NCI-H345 (cell line): Measurements from ENCODE around the gene GOPC.

Source experiments
- DNase-seq: peaks from one replicate; lab custom pipeline; 2025; lab: John Stamatoyannopoulos, UW

Gene GOPC

GRCh38 chr6:117595099-117595923, 7.0 kb downstream of the GOPC start:
- DNase-seq = no peak

GRCh38 chr6:117592983-117593759, 9.1 kb downstream of the GOPC start:
- DNase-seq = no peak

DNA sequence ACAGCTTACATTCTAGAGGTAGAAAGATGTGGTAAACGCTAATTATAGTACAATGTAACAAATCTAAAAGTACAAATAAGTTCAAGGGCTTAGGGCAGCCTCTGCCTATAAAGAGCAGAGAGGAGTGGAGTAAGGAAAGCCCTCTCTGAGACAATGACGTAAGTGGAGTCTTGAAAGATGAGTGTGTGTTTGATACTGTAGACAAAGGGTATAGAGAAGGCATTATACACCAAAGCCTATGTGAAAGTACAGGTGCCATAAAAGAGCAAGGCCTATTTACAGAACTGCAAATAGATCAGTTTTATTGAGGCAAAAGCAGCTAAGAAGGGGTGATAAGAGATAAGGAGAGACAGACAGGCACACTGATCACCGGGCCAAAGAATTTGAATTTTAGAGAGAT, 10.9 kb downstream of the GOPC start:
- DNase-seq = no peak

DNA sequence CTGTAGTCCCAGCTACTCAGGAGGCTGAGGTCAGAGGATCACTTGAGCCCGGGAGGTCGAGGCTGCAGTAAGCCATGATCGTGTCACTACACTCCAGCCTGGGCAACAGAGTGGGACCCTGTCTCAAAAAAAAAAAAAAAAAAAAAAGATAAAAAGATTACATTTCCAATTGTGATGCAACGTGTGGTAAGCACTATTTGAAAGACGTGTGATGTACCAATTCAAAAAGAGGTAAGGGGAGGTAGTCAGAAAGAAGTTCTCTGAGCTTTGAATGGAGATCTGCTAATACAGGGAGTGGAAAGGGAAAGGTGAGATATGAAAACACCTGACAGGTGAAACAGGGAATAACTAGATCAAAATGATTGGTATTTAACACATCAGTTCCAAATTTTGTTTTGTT, 11.9 kb downstream of the GOPC start:
- no peak for DNase-seq

DNA sequence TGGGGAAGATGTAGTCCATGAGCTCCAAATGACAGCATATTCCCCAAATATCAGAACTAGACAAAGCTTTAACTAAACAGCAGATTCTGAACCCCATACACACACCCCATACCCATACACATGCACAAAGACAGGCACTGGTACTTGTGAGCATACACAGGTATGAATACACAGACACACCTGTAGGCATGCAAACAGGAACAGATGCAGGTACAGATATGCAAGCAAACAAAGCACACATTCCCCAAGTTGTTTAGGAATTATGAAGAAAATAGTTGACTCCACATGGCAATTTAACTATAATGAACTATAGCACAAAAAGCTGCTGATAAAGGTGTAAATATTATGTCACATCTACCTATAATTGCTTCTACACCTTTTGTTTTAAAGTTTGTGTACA, 16.7 kb downstream of the GOPC start:
- DNase-seq = no peak

GRCh38 chr6:117574198-117574597, 28.1 kb downstream of the GOPC start:
- no peak for DNase-seq

- DNase-seq = no peak
Observed at GRCh38 chr6:117573006-117573680, 29.2 kb downstream of the GOPC start.

GRCh38 chr6:117568831-117569410, 33.4 kb downstream of the GOPC start:
- DNase-seq = no peak

DNA sequence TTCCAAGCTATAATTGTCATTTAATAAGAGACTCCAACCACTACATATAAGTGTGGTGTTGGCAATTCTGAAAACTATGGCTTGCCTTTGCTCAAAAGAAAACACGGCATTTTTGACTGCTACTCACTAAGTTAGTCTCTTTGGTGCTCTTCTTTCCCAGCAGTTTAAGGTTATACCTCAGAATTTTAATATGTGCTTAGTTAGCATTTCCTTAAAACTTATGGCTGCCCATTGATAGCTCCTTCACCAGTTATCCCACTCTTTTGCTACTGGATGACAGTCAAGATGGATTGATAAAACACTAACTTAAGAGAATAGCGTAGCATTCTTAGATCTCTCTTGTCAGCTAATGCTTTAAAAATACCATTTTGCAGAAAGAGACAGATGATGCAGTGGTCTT, 34.1 kb downstream of the GOPC start:
- DNase-seq = no peak

- DNase-seq = no peak
Observed at GRCh38 chr6:117564681-117565080, 37.6 kb downstream of the GOPC start.

DNA sequence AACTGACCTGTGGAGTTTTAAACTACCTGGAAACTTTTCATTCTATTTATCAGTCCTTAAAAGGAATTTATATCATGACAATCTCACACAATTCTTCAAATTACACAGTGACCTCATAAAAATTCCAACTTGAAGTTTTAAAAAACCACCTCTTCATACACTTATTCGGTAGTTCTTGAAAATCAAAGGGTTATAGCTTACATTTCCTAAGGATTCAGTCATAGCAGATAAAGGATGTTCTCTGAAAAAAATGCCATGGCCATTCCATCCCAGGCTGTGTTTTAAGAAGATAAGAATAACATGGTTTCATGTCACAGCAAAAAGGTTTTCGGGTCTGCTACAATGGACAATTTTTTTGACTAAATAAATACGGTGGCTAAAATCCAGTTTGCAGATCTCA, 41.2 kb downstream of the GOPC start:
- no peak for DNase-seq

- no peak for DNase-seq
Observed at GRCh38 chr6:117559299-117559698, 43.0 kb downstream of the GOPC start.

GRCh38 chr6:117558818-117559217, 43.5 kb downstream of the GOPC start:
- peak; percentile 15 for DNase-seq

DNA sequence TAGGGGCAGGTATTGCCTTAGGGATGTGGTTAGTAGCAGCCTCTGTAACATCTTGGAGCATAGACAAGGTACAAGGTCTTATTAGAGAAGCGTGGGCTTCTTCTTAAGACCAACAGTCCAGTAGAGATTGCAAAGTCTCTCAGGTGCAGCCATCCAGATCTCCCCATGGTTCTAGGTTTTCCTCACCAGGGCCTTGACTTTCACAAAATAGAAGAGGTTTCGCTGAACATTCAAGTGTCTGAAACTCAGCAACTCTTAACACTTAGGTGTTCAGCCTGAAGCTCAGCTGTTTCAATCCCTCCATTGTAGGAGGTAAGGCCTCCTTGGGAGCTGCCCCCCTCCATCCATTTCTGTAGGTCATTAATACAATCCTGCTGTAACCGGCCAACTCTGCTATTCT, 44.4 kb downstream of the GOPC start:
- DNase-seq = no peak

DNA sequence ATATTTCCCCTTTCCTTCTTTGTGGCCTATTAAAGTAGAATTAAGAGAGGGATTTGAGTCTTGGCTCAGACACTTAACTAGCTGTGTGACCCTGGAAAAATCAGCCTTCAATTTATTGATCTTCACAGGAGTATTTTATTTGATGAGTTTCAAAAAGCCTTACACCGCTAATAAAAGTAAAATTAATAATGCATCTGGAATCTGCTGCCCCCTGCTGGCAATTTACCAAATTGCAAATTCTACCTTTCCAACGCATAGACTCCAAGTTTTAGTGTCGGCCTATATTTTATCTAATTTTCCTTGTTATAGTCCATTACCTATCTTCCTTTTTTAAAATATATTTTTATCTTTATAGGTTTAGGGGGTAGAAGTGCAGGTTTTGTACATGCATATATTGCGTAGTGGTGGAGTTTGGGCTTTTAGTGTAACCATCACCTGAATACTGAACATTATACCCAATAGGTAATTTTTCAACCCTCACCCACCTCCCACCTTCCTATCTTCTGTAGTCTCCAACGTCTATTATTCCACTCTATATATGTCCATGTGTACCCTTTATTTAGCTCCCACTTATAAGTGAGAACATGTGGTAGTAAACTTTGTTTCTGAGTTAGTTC, 46.3 kb downstream of the GOPC start:
- peak; percentile 38 for DNase-seq

DNA sequence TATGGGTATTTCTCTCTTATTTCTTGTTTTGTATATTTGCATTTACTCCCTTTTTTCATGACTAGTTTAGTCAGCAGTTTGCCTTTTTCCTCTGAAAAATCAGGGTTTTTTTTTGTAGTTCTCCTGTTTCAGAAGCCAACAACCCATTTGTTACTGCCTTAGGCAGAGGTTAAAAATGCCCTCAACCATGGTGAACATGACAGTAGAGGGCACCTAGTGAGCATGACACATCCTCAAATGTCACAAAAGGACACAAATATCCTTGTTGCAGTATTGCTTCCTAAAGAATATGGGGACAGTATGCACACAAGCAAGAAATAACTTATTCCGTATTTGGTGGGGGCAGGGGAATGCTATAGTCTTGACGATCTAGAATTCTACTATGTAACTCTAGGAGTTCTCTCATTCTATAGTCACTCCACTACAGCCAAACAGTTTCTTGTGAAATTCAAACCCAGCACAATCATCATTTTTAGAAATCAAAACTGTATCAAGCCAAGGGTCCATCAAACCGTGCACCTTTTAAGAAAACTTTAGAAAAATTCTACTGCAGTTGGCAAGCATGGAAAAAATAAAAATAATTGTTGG, 47.0 kb downstream of the GOPC start:
- no peak for DNase-seq

DNA sequence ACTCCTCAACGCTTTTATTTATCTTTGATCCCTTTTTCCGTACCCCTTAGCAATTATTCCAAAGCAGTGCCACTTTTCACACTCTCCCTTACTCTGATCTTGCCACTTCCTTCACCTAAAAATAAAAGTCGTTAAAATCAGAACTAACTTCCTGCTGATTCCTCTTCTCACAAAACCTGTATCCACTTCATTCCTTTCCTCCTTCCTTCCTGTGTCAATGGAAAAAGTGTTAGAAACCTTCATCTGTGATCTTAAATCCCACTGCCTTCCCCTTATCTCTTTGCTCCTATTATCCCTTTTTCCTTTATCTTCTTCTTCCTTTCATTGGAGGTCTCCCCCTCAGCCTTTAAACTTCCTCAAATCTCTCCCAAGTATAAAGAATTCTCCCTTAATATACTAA, 49.2 kb downstream of the GOPC start:
- no peak for DNase-seq

GRCh38 chr6:117552618-117553017, 49.7 kb downstream of the GOPC start:
- no peak for DNase-seq

GRCh38 chr6:117550618-117551242, 51.6 kb downstream of the GOPC start:
- no peak for DNase-seq

DNA sequence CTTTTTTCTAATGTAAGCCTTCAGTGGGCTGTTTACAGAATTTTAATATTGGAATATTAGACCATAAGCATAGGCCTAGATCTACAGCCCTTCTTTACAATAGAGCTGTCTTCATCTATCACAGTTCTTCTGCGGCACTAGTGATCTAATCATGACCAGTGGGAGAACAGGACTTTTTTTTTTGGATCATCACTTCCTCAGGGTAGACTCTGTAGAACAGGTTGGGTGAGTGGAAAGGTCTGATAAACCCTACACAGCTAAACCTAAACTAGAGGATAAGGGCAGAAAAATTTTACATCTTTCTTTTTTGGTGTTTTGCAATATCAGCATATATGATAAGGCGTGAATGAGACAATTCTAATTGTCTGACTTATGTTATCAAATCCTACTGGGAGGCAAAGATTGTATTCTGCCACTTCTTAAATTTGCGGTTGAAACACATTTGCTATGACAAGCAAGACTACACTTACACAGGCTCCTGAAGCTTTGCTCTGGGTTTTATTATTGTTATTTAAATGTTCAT, 52.2 kb downstream of the GOPC start:
- no peak for DNase-seq

DNA sequence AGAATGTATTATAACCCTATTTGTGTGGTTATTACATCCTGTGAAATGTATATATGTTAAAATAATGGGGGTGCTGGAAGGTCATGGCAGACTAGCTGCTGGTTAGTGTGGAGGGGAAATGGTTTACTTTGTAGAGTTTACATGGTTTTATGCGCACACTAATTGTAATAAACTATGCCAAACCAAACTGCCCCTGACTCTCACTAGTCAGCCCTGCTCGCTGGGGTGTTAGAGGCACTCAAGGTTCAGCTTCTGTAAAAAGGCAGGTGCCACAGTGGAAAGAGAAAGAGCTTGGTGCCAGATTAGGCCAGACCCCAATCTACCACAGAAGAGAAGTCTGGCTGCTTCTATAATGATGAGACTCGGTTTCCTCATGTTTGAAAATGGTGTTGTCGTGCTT, 52.7 kb downstream of the GOPC start:
- no peak for DNase-seq
